ENCODE measurements around the gene VSTM2L. TPM values are rescaled to one million over a fixed set of nuclear protein-coding genes. Genes with fewer than 3 reads are reported as not detected.
"Not testable (repeated sequence)": the region's sequence is repeated elsewhere in the genome, so short reads cannot be mapped to it uniquely, and the experiment has no call there.

The VSTM2L gene
- total RNA-seq, 4 donors from 2014 or later, result 0.37 to 0.94 (median 0.62) TPM

DNA sequence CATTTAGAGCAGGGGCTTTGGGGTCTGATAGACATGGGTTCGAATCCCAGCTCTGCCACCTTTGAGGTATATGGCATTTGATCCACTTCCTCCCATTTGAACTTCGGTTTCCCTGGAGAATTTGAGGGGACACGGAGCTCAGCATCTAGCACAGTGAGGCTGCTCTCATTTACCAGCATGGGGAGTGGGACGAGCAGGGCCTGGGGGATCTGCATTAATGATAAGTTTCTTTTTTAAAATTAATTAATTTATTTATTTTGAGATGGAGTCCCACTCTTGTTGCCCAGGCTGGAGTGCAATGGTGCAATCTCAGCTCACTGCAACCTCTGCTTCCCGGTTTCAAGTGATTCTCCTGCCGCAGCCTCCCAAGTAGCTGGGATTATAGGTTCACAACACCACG is 52.6 kb downstream of the VSTM2L start:
- TF ChIP-seq CTCF (IDR thresholded peaks at IDR 0.05), result no peak
- ATAC-seq (ENCODE audit: low FRiP score) (no peak), DNase-seq (ENCODE audit: low spot score) (no peak)

- no peak for DNase-seq (ENCODE audit: low spot score)
- no peak for TF ChIP-seq CTCF (IDR thresholded peaks at IDR 0.05)
- ATAC-seq (ENCODE audit: low FRiP score), result no peak
Measured at GRCh38 chr20:37956107-37956585, 53.2 kb downstream of the VSTM2L start.

DNA sequence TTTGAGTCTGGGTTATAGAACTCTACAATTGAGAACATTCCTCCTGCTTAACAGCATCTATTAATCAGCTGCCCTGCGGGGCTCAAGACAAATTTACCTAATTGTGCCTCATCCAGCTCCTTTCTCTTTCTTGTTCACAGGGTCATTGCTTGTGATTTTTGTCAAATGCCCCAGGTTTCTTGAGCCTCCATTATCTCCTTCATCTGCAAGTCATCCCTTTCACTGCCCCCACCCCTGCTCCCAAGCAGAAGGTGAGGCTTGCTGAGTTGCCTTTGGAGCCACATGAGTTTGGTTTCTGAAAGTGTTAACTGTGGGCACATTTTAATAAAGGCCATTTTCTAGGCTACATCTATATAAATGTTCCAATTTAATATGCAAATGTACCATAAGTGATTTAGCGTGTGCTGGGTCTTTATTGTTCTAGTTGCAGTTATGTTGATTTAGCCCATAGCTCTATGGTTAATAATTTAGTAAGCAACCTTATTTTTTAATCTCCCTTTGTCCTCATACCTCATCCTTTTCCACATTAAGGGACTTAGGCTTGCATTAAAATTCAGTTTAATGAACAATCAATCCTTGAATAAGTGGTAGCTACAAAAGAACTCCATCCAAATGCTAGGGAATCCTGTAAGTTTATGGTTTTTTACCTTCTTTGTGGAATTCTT is 56.1 kb downstream of the VSTM2L start:
- no peak for ATAC-seq (ENCODE audit: low FRiP score)
- no peak for DNase-seq (ENCODE audit: low spot score)
- TF ChIP-seq CTCF (IDR thresholded peaks at IDR 0.05), result no peak

GRCh38 chr20:37961066-37961465 is 58.1 kb downstream of the VSTM2L start:
- no peak for TF ChIP-seq CTCF (IDR thresholded peaks at IDR 0.05)
- DNase-seq (ENCODE audit: low spot score) (no peak), ATAC-seq (ENCODE audit: low FRiP score) (no peak)

GRCh38 chr20:37963483-37963882 is 60.6 kb downstream of the VSTM2L start:
- not testable (repeated sequence) for DNase-seq (ENCODE audit: low spot score); ATAC-seq (ENCODE audit: low FRiP score)

DNA sequence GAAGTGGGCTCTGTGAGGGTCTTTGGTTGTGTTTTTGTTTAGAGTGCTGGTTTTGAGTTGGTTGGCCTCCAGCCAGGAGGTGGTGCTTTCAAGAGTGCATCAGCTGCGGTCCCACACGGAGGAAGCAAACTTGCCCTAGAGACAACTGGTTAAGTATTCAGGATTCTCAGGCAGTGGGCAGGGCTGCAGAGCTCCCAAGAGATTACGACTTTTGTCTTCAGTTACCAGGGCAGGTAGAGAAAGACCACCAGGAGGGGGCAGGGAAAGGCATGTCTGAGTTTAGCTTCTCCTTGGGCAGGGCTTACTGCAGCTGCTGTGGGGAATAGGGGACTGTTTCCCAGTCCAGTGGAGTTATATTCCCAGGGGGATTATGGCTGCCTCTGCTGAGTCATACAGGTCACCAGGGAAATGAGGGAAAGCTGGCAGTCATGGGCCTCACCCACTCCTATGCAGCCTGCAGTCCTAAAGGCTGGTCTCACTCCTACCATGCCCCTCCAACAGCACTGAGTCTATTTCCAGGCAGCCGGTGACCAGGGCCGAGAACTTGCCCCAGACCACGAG is 66.0 kb downstream of the VSTM2L start:
- DNase-seq (ENCODE audit: low spot score), result no peak
- TF ChIP-seq CTCF (IDR thresholded peaks at IDR 0.05), result no peak
- ATAC-seq (ENCODE audit: low FRiP score), result no peak

DNA sequence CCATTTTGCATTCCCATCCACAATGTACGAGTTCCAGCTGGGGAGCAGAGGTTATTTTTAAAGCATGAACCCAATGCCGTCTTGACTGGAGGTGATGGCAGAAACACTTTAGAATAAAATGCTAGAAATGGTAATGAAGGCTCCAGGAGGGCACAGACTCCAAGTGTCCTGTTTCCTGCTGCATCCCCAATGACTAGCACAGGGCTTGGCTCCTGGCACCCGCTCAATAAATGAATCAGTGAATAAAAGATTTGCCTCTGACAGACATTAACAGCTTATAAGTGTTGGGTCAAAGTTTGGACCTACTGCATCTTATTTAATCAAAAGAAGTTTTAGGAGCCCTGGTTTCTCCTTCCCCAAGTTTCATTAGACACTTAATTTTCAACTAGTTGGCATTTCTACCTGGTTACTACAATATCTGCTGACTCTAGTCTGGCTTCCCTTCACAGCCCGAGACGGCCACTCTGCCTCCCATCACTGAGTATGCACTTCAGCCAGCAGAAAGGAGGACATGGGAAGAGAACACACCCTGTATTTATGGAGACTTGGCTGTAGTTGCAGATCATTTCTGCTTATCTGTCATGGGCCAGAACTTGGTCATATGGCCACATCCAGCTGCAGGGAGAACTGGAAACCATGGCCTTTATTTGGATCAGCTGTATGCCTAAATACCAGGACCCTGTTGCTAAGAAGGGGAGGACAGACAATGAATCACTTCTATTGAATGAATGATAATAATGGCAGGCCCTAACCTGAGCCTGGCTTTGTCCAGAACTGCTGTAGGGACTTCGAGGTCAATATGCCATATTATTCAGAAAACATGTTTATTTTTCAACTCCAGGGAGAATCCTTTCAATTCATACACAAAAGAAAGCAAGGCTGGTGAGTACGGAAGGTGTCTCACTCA is 67.3 kb downstream of the VSTM2L start:
- no peak for ATAC-seq (ENCODE audit: low FRiP score)
- DNase-seq (ENCODE audit: low spot score), result no peak
- TF ChIP-seq CTCF (IDR thresholded peaks at IDR 0.05), result no peak
